ENCODE measurements around the gene GOLGA5.
A peak's percentile ranks its signal among the peaks of the same experiment; 100 is the strongest.

Gene GOLGA5

DNA sequence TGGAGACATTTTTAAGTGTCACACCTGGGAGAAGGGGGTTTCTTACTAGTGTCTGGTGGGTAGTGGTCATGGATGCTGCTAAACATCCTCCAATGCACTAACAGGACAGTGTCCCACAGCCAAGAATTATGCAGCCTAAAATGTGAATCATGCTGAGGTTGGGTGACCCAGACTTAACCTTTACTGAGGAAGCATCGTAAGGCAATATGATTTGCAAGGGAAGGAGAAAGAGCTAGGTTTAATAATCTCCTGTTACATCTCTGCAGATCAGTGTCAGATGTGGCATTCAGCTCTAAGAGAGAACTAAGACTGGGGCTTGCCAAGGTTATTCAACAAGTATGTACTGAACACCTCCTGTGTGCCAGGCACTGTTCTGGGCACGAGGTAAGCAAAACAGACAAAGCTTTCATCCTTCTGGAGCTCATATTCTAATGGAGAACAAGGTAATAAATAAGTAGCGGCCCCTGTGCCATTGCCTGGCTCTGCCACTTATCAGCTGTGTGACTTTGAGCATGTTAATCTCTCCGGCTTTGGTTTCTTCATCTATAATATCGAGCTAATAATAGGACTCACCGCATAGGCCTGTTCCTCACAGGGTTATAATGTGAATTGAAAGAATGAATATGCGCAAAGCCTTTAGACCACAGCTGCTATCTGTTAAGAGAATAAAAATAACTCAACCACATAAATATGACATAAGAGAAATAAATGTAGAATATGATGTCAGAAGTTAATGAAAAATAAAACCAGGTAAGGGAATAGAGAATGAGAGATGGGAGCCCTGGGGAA lies 13.5 kb upstream of the GOLGA5 start:
- H3K4me3 ChIP-seq (ENCODE audit: low read depth, low read length), result no peak overlapping the region
- peak; percentile 87 for DNase-seq
- H3K27ac ChIP-seq, result peak overlapping the region; percentile 77
- TF ChIP-seq, protein P1, sequence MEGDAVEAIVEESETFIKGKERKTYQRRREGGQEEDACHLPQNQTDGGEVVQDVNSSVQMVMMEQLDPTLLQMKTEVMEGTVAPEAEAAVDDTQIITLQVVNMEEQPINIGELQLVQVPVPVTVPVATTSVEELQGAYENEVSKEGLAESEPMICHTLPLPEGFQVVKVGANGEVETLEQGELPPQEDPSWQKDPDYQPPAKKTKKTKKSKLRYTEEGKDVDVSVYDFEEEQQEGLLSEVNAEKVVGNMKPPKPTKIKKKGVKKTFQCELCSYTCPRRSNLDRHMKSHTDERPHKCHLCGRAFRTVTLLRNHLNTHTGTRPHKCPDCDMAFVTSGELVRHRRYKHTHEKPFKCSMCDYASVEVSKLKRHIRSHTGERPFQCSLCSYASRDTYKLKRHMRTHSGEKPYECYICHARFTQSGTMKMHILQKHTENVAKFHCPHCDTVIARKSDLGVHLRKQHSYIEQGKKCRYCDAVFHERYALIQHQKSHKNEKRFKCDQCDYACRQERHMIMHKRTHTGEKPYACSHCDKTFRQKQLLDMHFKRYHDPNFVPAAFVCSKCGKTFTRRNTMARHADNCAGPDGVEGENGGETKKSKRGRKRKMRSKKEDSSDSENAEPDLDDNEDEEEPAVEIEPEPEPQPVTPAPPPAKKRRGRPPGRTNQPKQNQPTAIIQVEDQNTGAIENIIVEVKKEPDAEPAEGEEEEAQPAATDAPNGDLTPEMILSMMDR (IDR thresholded peaks at IDR 0.05; ENCODE audit: low read depth, low read length, missing control alignments), result no peak
- H3K27me3 ChIP-seq (replicated peaks), result no peaks in the 10 kb centered on the region
- in situ Hi-C loops (cut with HindIII; ENCODE audit: low pct_ligation_motif_present, low sequenced_read_pairs), result no loop called here
- no peaks in the 10 kb centered on the region for H3K36me3 ChIP-seq (replicated peaks)

DNA sequence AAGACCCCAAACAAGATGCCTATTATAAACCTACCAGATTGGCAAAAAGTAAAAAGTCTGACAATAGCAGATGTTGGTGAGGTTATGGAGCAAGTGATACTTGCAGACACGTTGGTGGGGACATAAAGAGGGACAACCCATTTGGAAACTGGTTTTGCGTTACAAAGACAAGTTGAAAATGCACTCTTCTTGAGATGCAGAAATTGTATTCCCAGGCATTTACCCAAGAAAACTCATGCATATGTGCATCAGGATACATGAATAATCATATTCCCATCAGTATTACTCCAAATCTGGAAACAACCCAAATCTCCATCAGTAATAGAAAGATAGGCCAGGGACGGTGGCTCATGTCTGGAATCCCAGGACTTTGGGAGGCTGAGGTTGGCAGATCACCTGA lies 12.8 kb upstream of the GOLGA5 start:
- no peaks in the 10 kb centered on the region for H3K27me3 ChIP-seq (replicated peaks)
- no peak overlapping the region for H3K4me3 ChIP-seq (ENCODE audit: low read depth, low read length)
- H3K27ac ChIP-seq, result peak overlapping the region; percentile 77
- DNase-seq, result no peak
- in situ Hi-C loops (cut with HindIII; ENCODE audit: low pct_ligation_motif_present, low sequenced_read_pairs), result no loop called here
- H3K36me3 ChIP-seq (replicated peaks), result no peaks in the 10 kb centered on the region
- TF ChIP-seq, protein P1 (IDR thresholded peaks at IDR 0.05; ENCODE audit: low read depth, low read length, missing control alignments), result no peak

DNA sequence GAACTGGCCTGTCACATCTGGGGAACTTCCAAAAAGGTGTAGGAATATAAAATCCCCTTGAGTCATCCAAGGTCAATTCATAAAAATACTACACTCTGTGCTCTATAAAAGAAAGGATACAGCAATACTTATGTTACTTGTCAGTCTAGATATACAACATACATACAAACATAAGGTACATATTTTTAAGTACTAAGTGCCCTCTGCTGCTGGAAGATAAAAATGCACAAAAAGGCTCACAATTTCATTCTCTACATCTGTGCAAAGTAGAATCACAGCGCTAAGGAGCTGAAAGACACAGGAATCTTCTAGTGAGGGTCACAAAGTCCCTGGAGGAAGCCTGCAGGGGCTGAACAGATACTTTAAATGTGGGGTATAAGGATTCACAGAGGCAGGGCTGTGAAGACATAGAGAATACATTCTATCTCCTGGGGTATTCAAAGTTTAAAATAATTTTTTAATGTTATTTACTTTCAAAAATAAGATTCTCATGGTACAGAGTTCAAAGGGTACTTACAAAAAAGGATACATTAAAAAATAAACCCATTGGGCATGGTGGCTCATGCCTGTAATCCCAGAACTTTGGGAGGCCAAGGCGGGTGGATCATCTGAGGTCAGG lies 10.2 kb upstream of the GOLGA5 start:
- Histone ChIP-seq H3K36me3 (replicated peaks) (no peaks in the 10 kb centered on the region), H3K27ac (no peak overlapping the region), H3K27me3 (replicated peaks) (no peaks in the 10 kb centered on the region), H3K4me3 (ENCODE audit: low read depth, low read length) (no peak overlapping the region)
- DNase-seq, result peak; percentile 87
- TF ChIP-seq, protein P1 (IDR thresholded peaks at IDR 0.05; ENCODE audit: low read depth, low read length, missing control alignments), result peak; percentile 53
- in situ Hi-C loops (cut with HindIII; ENCODE audit: low pct_ligation_motif_present, low sequenced_read_pairs), result no loop called here

DNA sequence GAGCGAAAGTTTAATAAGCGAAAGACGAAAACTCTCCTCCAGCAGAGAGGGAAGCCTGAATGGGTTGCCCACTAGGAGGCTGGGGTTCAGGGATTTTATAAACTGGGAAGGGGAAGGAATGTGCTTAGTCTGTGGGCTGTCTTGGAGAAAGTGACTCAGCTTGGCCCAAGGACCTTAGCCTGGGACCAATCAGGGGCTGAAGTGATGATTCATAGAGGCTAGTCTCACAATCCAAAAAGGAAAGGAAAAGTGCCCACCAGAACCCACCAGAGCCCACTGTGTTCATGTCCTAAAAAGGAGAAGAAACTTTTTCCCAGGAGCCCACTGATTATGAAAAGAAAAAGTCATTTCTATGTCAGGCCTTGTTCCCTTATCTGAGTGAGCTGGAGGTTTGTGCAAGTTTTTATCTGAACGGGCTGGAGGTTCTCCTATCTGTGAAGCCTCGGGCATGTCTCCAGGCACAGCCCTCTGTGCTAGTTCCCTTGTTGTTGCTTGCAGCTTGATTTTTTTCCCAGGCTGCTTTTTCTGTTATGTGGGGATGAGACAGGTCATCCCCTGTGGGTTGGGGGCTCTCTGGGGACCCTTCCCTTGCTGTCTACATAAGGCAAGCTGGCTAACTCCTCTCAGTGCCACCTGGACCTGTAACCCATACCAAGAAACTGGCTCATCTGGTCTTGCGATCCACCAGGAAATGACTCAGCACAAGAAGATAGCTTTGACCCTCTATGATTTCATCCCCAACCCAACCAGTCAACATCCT lies 8.3 kb upstream of the GOLGA5 start:
- peak overlapping the region; percentile 97 for H3K27ac ChIP-seq
- H3K4me3 ChIP-seq (ENCODE audit: low read depth, low read length), result no peak overlapping the region
- DNase-seq, result peak; percentile 92
- H3K27me3 ChIP-seq (replicated peaks), result no peaks in the 10 kb centered on the region
- in situ Hi-C loops (cut with HindIII; ENCODE audit: low pct_ligation_motif_present, low sequenced_read_pairs), result no loop called here
- TF ChIP-seq, protein P1 (IDR thresholded peaks at IDR 0.05; ENCODE audit: low read depth, low read length, missing control alignments), result peak; percentile 61
- no peaks in the 10 kb centered on the region for H3K36me3 ChIP-seq (replicated peaks)

DNA sequence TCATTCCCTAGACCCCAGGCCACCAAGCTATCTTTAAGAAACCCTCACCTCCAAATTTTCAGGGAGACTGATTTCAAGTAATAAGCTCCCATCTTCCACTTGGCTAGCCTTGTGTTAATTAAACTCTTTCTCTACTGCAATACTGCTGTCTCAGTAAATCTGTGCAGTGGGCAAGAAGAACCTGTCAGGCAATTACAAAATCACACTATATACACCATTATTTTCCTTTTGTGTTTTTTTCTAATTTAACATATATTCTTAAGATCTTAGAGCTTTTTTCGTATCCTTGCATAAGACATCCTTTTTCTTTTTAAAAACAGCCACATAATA lies 7.7 kb upstream of the GOLGA5 start:
- TF ChIP-seq, protein P1 (IDR thresholded peaks at IDR 0.05; ENCODE audit: low read depth, low read length, missing control alignments), result no peak
- no peak for DNase-seq
- H3K27ac ChIP-seq, result peak overlapping the region; percentile 97
- in situ Hi-C loops (cut with HindIII; ENCODE audit: low pct_ligation_motif_present, low sequenced_read_pairs), result no loop called here
- no peaks in the 10 kb centered on the region for H3K27me3 ChIP-seq (replicated peaks)
- no peaks in the 10 kb centered on the region for H3K36me3 ChIP-seq (replicated peaks)
- no peak overlapping the region for H3K4me3 ChIP-seq (ENCODE audit: low read depth, low read length)
